IMR-90 (cell line): ENCODE measurements around the gene PHPT1.

Source experiments
- CTCF ChIP-seq: conservative IDR thresholded peaks from 2 replicates; pipeline ENCODE4 v1.5.1; 2012; ENCODE audit warnings: mild to moderate bottlenecking, low read depth, low read length, improper control_type of control experiment
- NFE2L2 ChIP-seq: fragments of 150-350 bp; IDR thresholded peaks from 2 replicates; pipeline ENCODE4 v1.6.1; 2016; ENCODE audit warnings: low read depth, mild to moderate bottlenecking, low read length
- POLR2A ChIP-seq: IDR thresholded peaks from 2 replicates; pipeline ENCODE4 v1.6.1; 2012; ENCODE audit warnings: mild to moderate bottlenecking, low read depth, low read length

GRCh38 chr9:136825295-136826187 lies 23.7 kb upstream of the PHPT1 start:
- no peak for TF ChIP-seq CTCF
- TF ChIP-seq POLR2A = no peak
- no peak for TF ChIP-seq NFE2L2
